IMR-90 (cell line): ENCODE results near the gene FBXW12. TPM values are rescaled to one million over a fixed set of nuclear protein-coding genes. Genes with fewer than 3 reads are reported as not detected.
A peak's percentile ranks its signal among the peaks of the same experiment; 100 is the strongest.

Source experiments
- ATAC-seq: fragments of 200-7000 bp; cut with Tn5 transposase; 2 replicates; pipeline ENCODE4 v1.9.1; 2020; ENCODE audit warnings: low read depth, mild to moderate bottlenecking, moderate library complexity
- BruUV-seq: library from RNA; stranded (reverse); fragments of 400-500 nt; replicated peaks from 2 replicates; lab custom pipeline; 2021; lab: Mats Ljungman, UMichigan
- CTCF ChIA-PET: fragments of 300-600 bp; formaldehyde crosslinking; extraction: SDS; loops from one replicate; lab custom pipeline; 2021; ENCODE audit warnings: antibody characterized with exemption; lab: Yijun Ruan, JAX
- POLR2A ChIA-PET: fragments of 300-600 bp; sonication (Branson Sonifier 250); formaldehyde crosslinking; loops from one replicate; lab custom pipeline; 2022; ENCODE audit warnings: antibody characterized with exemption; ENCODE audit not compliant: unreplicated experiment; lab: Charles Lee
- DNase-seq: peaks from one replicate; pipeline ENCODE4 v3.0.0; 2013
- H2AFZ ChIP-seq: replicated peaks from 2 replicates; pipeline ENCODE3; 2013; ENCODE audit warnings: low read length, mild to moderate bottlenecking; ENCODE audit not compliant: poor library complexity
- H2AK5ac ChIP-seq: 2 replicates; pipeline ENCODE4 v1.6.1; 2013; ENCODE audit warnings: low read depth, low read length, inconsistent platforms
- H2AK9ac ChIP-seq: replicated peaks from 2 replicates; pipeline ENCODE3; 2013; ENCODE audit warnings: mild to moderate bottlenecking, low read depth, low read length, moderate library complexity; ENCODE audit not compliant: poor library complexity
- H2BK120ac ChIP-seq: 2 replicates; pipeline ENCODE4 v1.6.1; 2013; ENCODE audit warnings: low read depth, low read length, inconsistent platforms
- H2BK15ac ChIP-seq: 3 replicates; pipeline ENCODE4 v1.6.1; 2013; ENCODE audit warnings: low read depth, low read length, inconsistent platforms
- H2BK20ac ChIP-seq: 2 replicates; pipeline ENCODE4 v1.6.1; 2013; ENCODE audit warnings: low read depth, mild to moderate bottlenecking, inconsistent platforms, low read length, moderate library complexity
- H2BK5ac ChIP-seq: 2 replicates; pipeline ENCODE4 v1.6.1; 2013; ENCODE audit warnings: mild to moderate bottlenecking, low read depth, low read length, inconsistent platforms; ENCODE audit not compliant: poor library complexity, severe bottlenecking
- H3K14ac ChIP-seq: replicated peaks from 2 replicates; pipeline ENCODE4 v1.6.1; 2013; ENCODE audit warnings: low read depth, low read length, inconsistent platforms
- H3K18ac ChIP-seq: 2 replicates; pipeline ENCODE4 v1.6.1; 2013; ENCODE audit warnings: low read depth, low read length, control low read depth
- H3K23ac ChIP-seq: 2 replicates; pipeline ENCODE4 v1.6.1; 2013; ENCODE audit warnings: low read depth, low read length, inconsistent platforms
- H3K27ac ChIP-seq: 2 replicates; pipeline ENCODE4 v1.5.1; 2013; ENCODE audit warnings: mild to moderate bottlenecking, control low read depth, low read length; ENCODE audit not compliant: insufficient read depth
- H3K27me3 ChIP-seq: 2 replicates; pipeline ENCODE4 v1.6.1; 2013; ENCODE audit warnings: low read length; ENCODE audit not compliant: control insufficient read depth, insufficient read depth
- H3K36me3 ChIP-seq: 2 replicates; pipeline ENCODE4 v1.6.1; 2013; ENCODE audit warnings: low read length, mixed read lengths; ENCODE audit not compliant: control insufficient read depth, insufficient read depth
- H3K4ac ChIP-seq: 2 replicates; pipeline ENCODE4 v1.6.1; 2013; ENCODE audit warnings: low read depth, low read length, inconsistent platforms
- H3K4me1 ChIP-seq: 2 replicates; pipeline ENCODE4 v1.6.1; 2013; ENCODE audit warnings: low read length, mixed read lengths; ENCODE audit not compliant: control insufficient read depth, insufficient read depth
- H3K4me2 ChIP-seq: 2 replicates; pipeline ENCODE4 v1.6.1; 2013; ENCODE audit warnings: low read depth, mild to moderate bottlenecking, control low read depth, low read length, moderate library complexity
- H3K4me3 ChIP-seq: 2 replicates; pipeline ENCODE4 v1.5.1; 2013; ENCODE audit warnings: low read depth, mild to moderate bottlenecking, control low read depth, low read length, moderate library complexity; ENCODE audit not compliant: insufficient read depth
- H3K56ac ChIP-seq: 2 replicates; pipeline ENCODE4 v1.6.1; 2013; ENCODE audit warnings: low read length, inconsistent platforms; ENCODE audit not compliant: insufficient read depth; ENCODE audit errors: extremely low read depth
- H3K79me1 ChIP-seq, 2 experiments: 2 replicates each; pipeline ENCODE4 v1.6.1; 2013; ENCODE audit warnings: low read length in 2 of 2, inconsistent platforms in 1 of 2, low read depth in 1 of 2
- H3K9ac ChIP-seq: 2 replicates; pipeline ENCODE4 v1.6.1; 2013; ENCODE audit warnings: low read depth, low read length, control low read depth
- H3K9me1 ChIP-seq: 2 replicates; pipeline ENCODE4 v1.6.1; 2013; ENCODE audit warnings: low read length, inconsistent platforms; ENCODE audit not compliant: insufficient read depth
- H3K9me3 ChIP-seq: 2 replicates; pipeline ENCODE4 v1.6.1; 2013; ENCODE audit warnings: low read length; ENCODE audit not compliant: control insufficient read depth, insufficient read depth
- H4K20me1 ChIP-seq: 2 replicates; pipeline ENCODE4 v1.6.1; 2013; ENCODE audit warnings: low read length, inconsistent platforms; ENCODE audit not compliant: insufficient read depth
- H4K5ac ChIP-seq: 2 replicates; pipeline ENCODE4 v1.6.1; 2013; ENCODE audit warnings: mild to moderate bottlenecking, low read depth, low read length, control low read depth
- H4K8ac ChIP-seq, 2 experiments: 2 replicates each; pipeline ENCODE4 v1.6.1; 2013; ENCODE audit warnings: low read depth in 2 of 2, low read length in 2 of 2, control low read depth in 1 of 2, inconsistent platforms in 1 of 2
- H4K91ac ChIP-seq: 2 replicates; pipeline ENCODE4 v1.6.1; 2013; ENCODE audit warnings: low read depth, low read length, inconsistent platforms; ENCODE audit not compliant: insufficient read depth
- BHLHE40 ChIP-seq: fragments of 150-350 bp; IDR thresholded peaks from 2 replicates; pipeline ENCODE4 v1.6.1; 2016; ENCODE audit warnings: mild to moderate bottlenecking, low read depth, low read length
- CEBPB ChIP-seq: IDR thresholded peaks from 2 replicates; pipeline ENCODE4 v1.6.1; 2012; ENCODE audit warnings: low read depth, low read length, improper control_type of control experiment
- CHD1 ChIP-seq: IDR thresholded peaks from 2 replicates; pipeline ENCODE4 v1.6.1; 2012; ENCODE audit warnings: low read depth, low read length, improper control_type of control experiment
- CTCF ChIP-seq: conservative IDR thresholded peaks from 2 replicates; pipeline ENCODE4 v1.5.1; 2012; ENCODE audit warnings: mild to moderate bottlenecking, low read depth, low read length, improper control_type of control experiment
- FOS ChIP-seq: fragments of 150-350 bp; IDR thresholded peaks from 2 replicates; pipeline ENCODE4 v1.6.1; 2016; ENCODE audit warnings: low read depth, low read length
- MAZ ChIP-seq: IDR thresholded peaks from 2 replicates; pipeline ENCODE4 v1.6.1; 2012; ENCODE audit warnings: low read depth, mild to moderate bottlenecking, low read length, improper control_type of control experiment, moderate library complexity, borderline replicate concordance
- MXI1 ChIP-seq: IDR thresholded peaks from 2 replicates; pipeline ENCODE4 v1.6.1; 2012; ENCODE audit warnings: low read depth, mild to moderate bottlenecking, low read length, moderate library complexity, borderline replicate concordance
- NFE2L2 ChIP-seq: fragments of 150-350 bp; IDR thresholded peaks from 2 replicates; pipeline ENCODE4 v1.6.1; 2016; ENCODE audit warnings: low read depth, mild to moderate bottlenecking, low read length
- POLR2A ChIP-seq: IDR thresholded peaks from 2 replicates; pipeline ENCODE4 v1.6.1; 2012; ENCODE audit warnings: mild to moderate bottlenecking, low read depth, low read length
- RAD21 ChIP-seq: IDR thresholded peaks from 2 replicates; pipeline ENCODE4 v1.6.1; 2012; ENCODE audit warnings: low read length, improper control_type of control experiment
- RCOR1 ChIP-seq: IDR thresholded peaks from 2 replicates; pipeline ENCODE4 v1.6.1; 2012; ENCODE audit warnings: mild to moderate bottlenecking, low read length, improper control_type of control experiment; ENCODE audit not compliant: insufficient replicate concordance
- RFX5 ChIP-seq: IDR thresholded peaks from 2 replicates; pipeline ENCODE4 v1.8.0; 2012; ENCODE audit warnings: low read depth, mild to moderate bottlenecking, low read length, moderate library complexity
- SMC3 ChIP-seq: fragments of 150-350 bp; IDR thresholded peaks from 2 replicates; pipeline ENCODE4 v1.6.1; 2016; ENCODE audit warnings: low read depth, mild to moderate bottlenecking, antibody characterized with exemption, low read length, moderate library complexity
- WGBS, 2 experiments: methylation state at CpG; one replicate each; pipeline versions ENCODE4 v1.1.5 to v1.1.7; 2013; ENCODE audit warnings: missing lambda C conversion rate in 2 of 2; ENCODE audit not compliant: insufficient read length in 1 of 2; ENCODE audit errors: extremely low coverage in 2 of 2; 5-methylcytosine and 5-hydroxymethylcytosine counted together
- dilution Hi-C: fragments of 300-500 bp; cut with HindIII; formaldehyde crosslinking; loops from one replicate; pipeline ENCODE4 v1.14.3; 2018; ENCODE audit warnings: low sequenced_read_pairs; ENCODE audit not compliant: unreplicated experiment
- in situ Hi-C: fragments of 300-500 bp; cut with MboI; formaldehyde crosslinking; loops from 3 replicates; pipeline ENCODE4 v1.14.3; 2019; ENCODE audit warnings: low sequenced_read_pairs, inconsistent platforms, mixed read lengths
- intact Hi-C: fragments of 100-400 bp; cut with micrococcal nuclease; formaldehyde crosslinking; loops from 2 replicates; pipeline ENCODE4 v1.10.0; 2022
- polyA plus RNA-seq, 3 experiments: library from polyadenylated mRNA; depleted of rRNA; stranded (reverse); fragments of >200 nt; gene quantifications; 2 replicates each; pipeline ENCODE4 v1.2.3, GENCODE V29; 2012; ENCODE audit warnings: low replicate concordance in 1 of 3
- total RNA-seq: library from RNA; depleted of rRNA; stranded (reverse); fragments of >200 nt; gene quantifications from 2 replicates; pipeline ENCODE4 v1.2.3, GENCODE V29; 2012
- TF ChIP-seq, protein P1 (sequence below): fragments of 150-350 bp; IDR thresholded peaks from 2 replicates; pipeline ENCODE4 v1.6.1; 2016; ENCODE audit warnings: low read depth, mild to moderate bottlenecking, low read length, moderate library complexity, borderline replicate concordance
- TF ChIP-seq, protein P2 (sequence below): fragments of 150-350 bp; IDR thresholded peaks from 2 replicates; pipeline ENCODE4 v1.6.1; 2017; ENCODE audit warnings: mild to moderate bottlenecking, antibody characterized with exemption, low read length, low read depth

The FBXW12 gene
- total and polyA plus RNA-seq, 2 of the 4 experiments (the other 2 are of a cell fraction), result not detected

GRCh38 chr3:48402281-48402732 lies 30.3 kb downstream of the FBXW12 start:
- H2BK15ac ChIP-seq, result peak overlapping the region; percentile 73
- no peak overlapping the region for H3K9ac ChIP-seq
- peak overlapping the region; percentile 76 for H2AFZ ChIP-seq
- peak overlapping the region; percentile 65 for H4K5ac ChIP-seq
- 0 out of 2 replicates have a peak overlapping the region, but pooled peaks have one; percentile 22 for H3K23ac ChIP-seq
- H4K20me1 ChIP-seq, result no peaks in the 10 kb centered on the region
- peak overlapping the region; percentile 45; the same call in 1 of the 2 replicates for H3K56ac ChIP-seq
- peak overlapping the region; percentile 67 to 86 for H4K8ac ChIP-seq
- dilution Hi-C loops (no loop called here), intact Hi-C loops (loop anchor here (1.0 kb wide), 1 partner anchor 34 kb away; no protein-coding TSS in a partner anchor), in situ Hi-C loops (loop anchor here (5.0 kb wide), 1 partner anchor 35 kb away; no protein-coding TSS in a partner anchor)
- H3K36me3 ChIP-seq, result peaks cover 33% of the 10 kb centered on the region; the same call in 1 of the 2 replicates
- no peak overlapping the region for H3K4me3 ChIP-seq
- WGBS, 2 experiments, result 20% methylated on average over 5 of the region's 8 CpGs; no CpG with 5 or more reads in 1 of the 2 experiments
- H3K18ac ChIP-seq, result peak overlapping the region; percentile 84
- H3K27ac ChIP-seq, result peak overlapping the region; percentile 75
- peak overlapping the region; percentile 96 for H2BK120ac ChIP-seq
- H2BK20ac ChIP-seq, result peak overlapping the region; percentile 97
- H4K91ac ChIP-seq, result peak overlapping the region; percentile 79
- H3K9me3 ChIP-seq, result no peaks in the 10 kb centered on the region
- peaks cover 7% of the 10 kb centered on the region; the same call in 1 of the 2 replicates for H3K9me1 ChIP-seq
- peak; percentile 88 for ATAC-seq
- no TSS peak for BruUV-seq
- peak overlapping the region; percentile 76 for H2BK5ac ChIP-seq
- peak; percentile 92 for DNase-seq
- POLR2A ChIA-PET, result no interaction called here
- no peaks in the 10 kb centered on the region; the same call in 1 of the 2 replicates for H3K27me3 ChIP-seq
- H3K14ac ChIP-seq, result peak overlapping the region; percentile 70
- peak overlapping the region; percentile 91 for H3K4ac ChIP-seq
- H2AK5ac ChIP-seq, result peak overlapping the region; percentile 93
- CTCF ChIA-PET, result interaction anchor here (4.8 kb wide), 1 partner anchor 34 kb away, joined by 65 read pairs; no protein-coding TSS in a partner anchor
- peak overlapping the region; percentile 81 for H2AK9ac ChIP-seq
- peaks cover 7% of the 10 kb centered on the region for H3K4me1 ChIP-seq
- H3K4me2 ChIP-seq, result no peak overlapping the region
- H3K79me1 ChIP-seq, result no peaks in the 10 kb centered on the region
- peak; percentile 93 for TF ChIP-seq FOS
- no peak for TF ChIP-seq CTCF
- TF ChIP-seq RCOR1, result no peak
- TF ChIP-seq NFE2L2, result no peak
- TF ChIP-seq MAZ, result peak; percentile 94
- TF ChIP-seq SMC3, result no peak
- TF ChIP-seq, protein P1, sequence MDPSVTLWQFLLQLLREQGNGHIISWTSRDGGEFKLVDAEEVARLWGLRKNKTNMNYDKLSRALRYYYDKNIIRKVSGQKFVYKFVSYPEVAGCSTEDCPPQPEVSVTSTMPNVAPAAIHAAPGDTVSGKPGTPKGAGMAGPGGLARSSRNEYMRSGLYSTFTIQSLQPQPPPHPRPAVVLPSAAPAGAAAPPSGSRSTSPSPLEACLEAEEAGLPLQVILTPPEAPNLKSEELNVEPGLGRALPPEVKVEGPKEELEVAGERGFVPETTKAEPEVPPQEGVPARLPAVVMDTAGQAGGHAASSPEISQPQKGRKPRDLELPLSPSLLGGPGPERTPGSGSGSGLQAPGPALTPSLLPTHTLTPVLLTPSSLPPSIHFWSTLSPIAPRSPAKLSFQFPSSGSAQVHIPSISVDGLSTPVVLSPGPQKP, result no peak
- TF ChIP-seq MXI1, result peak; percentile 88
- TF ChIP-seq CEBPB, result 0 out of 2 replicates have a peak, but pooled peaks have one; percentile 18
- no peak for TF ChIP-seq POLR2A
- TF ChIP-seq, protein P2, sequence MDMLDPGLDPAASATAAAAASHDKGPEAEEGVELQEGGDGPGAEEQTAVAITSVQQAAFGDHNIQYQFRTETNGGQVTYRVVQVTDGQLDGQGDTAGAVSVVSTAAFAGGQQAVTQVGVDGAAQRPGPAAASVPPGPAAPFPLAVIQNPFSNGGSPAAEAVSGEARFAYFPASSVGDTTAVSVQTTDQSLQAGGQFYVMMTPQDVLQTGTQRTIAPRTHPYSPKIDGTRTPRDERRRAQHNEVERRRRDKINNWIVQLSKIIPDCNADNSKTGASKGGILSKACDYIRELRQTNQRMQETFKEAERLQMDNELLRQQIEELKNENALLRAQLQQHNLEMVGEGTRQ, result peak; percentile 95
- TF ChIP-seq RFX5, result no peak
- peak; percentile 100 for TF ChIP-seq BHLHE40
- TF ChIP-seq CHD1, result no peak
- no peak for TF ChIP-seq RAD21
